Suprapubic skin (tissue), 4 donors: ENCODE measurements around the gene L3MBTL4. TPM values are rescaled to one million over a fixed set of nuclear protein-coding genes. Genes with fewer than 3 reads are reported as not detected.

Source experiments
- DNase-seq, 2 donors: peaks; one replicate each; pipeline ENCODE4 v3.0.0-alpha.2; 2019; ENCODE audit warnings: low spot score in 2 of 2
- H3K27ac ChIP-seq: fragments of 200-600 bp; sonication (generic); one replicate; pipeline ENCODE4 v1.5.1; 2019
- H3K27me3 ChIP-seq: fragments of 200-600 bp; sonication (generic); one replicate; pipeline ENCODE4 v1.5.1; 2019
- H3K36me3 ChIP-seq: fragments of 200-600 bp; sonication (generic); one replicate; pipeline ENCODE4 v1.5.1; 2019
- H3K4me1 ChIP-seq: fragments of 200-600 bp; sonication (generic); one replicate; pipeline ENCODE4 v1.5.1; 2019
- H3K4me3 ChIP-seq: fragments of 200-600 bp; sonication (generic); one replicate; pipeline ENCODE4 v1.5.1; 2019; ENCODE audit warnings: mild to moderate bottlenecking
- H3K9me3 ChIP-seq: fragments of 200-600 bp; sonication (generic); one replicate; pipeline ENCODE4 v1.5.1; 2019
- CTCF ChIP-seq, 2 donors: fragments of 200-600 bp in 1 of 2; fragments of 450-650 bp in 1 of 2; sonication (generic) in 1 of 2; IDR thresholded peaks; one replicate each; pipeline ENCODE4 v1.5.1; 2016 to 2019; ENCODE audit warnings: antibody characterized with exemption in 2 of 2, mild to moderate bottlenecking in 1 of 2, moderate library complexity in 1 of 2
- EP300 ChIP-seq: sonication (generic); formaldehyde crosslinking; IDR thresholded peaks from one replicate; pipeline ENCODE4 v1.6.1; 2017; ENCODE audit warnings: antibody characterized with exemption
- POLR2A ChIP-seq, 2 donors: fragments of 450-650 bp; IDR thresholded peaks; one replicate each; pipeline ENCODE4 v1.6.1; 2017; ENCODE audit warnings: antibody characterized with exemption in 2 of 2, mild to moderate bottlenecking in 2 of 2, moderate library complexity in 2 of 2
- POLR2AphosphoS5 ChIP-seq, 3 donors: sonication (generic); formaldehyde crosslinking; IDR thresholded peaks; one replicate each; pipeline ENCODE4 v1.6.1; 2017; ENCODE audit warnings: antibody characterized with exemption in 3 of 3
- WGBS: methylation state at CpG from one replicate; pipeline ENCODE4 v1.1.5; 2018; 5-methylcytosine and 5-hydroxymethylcytosine counted together
- total RNA-seq, 4 donors: library from RNA; depleted of rRNA; stranded (reverse); fragments of >200 nt; gene quantifications; one replicate each; pipeline ENCODE4 v1.1.0, GENCODE V29; 2016

The L3MBTL4 gene
- total RNA-seq, 4 donors from 2014 or later: 11.9 to 29.9 (median 14.4) TPM

- H3K27ac ChIP-seq: no peak overlapping the region
- no peak for DNase-seq
- no peaks in the 10 kb centered on the region for H3K27me3 ChIP-seq
- TF ChIP-seq POLR2AphosphoS5 (IDR thresholded peaks at IDR 0.05) (no peak), EP300 (no peak), POLR2A (IDR thresholded peaks at IDR 0.05) (no peak), CTCF (IDR thresholded peaks at IDR 0.05) (no peak)
- H3K36me3 ChIP-seq: no peaks in the 10 kb centered on the region
- no peaks in the 10 kb centered on the region for H3K9me3 ChIP-seq
- no peaks in the 10 kb centered on the region for H3K4me1 ChIP-seq
- H3K4me3 ChIP-seq: no peak overlapping the region
These were observed 369.9 kb downstream of the L3MBTL4 start for GRCh38 chr18:6044773-6045172.

DNA sequence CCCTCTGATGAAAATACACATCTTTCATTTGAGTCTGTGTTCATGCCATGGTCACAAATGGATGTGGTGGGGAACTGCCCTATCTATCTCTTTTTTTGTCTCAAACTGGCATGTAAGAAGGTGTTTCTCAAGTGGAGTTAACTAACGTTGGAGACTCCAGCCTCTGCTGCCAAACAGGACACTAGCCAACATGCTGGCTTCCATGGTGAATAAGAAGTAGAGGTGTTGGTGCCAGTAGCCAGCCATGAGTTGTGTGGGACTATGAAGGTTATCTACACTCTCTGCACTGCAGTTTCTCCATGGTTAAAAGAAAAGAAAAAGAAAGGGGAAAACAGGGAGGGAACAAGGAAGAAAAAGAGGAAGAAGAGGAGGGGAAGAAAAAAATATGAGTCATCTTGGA lies 370.4 kb downstream of the L3MBTL4 start:
- TF ChIP-seq EP300 (no peak), CTCF (IDR thresholded peaks at IDR 0.05) (no peak)
- 63% methylated on average over 1 of the region's 1 CpG for WGBS
- Histone ChIP-seq H3K27me3 (no peaks in the 10 kb centered on the region), H3K4me1 (no peaks in the 10 kb centered on the region), H3K9me3 (no peaks in the 10 kb centered on the region), H3K27ac (no peak overlapping the region), H3K4me3 (no peak overlapping the region), H3K36me3 (no peaks in the 10 kb centered on the region)
- no peak for DNase-seq

DNA sequence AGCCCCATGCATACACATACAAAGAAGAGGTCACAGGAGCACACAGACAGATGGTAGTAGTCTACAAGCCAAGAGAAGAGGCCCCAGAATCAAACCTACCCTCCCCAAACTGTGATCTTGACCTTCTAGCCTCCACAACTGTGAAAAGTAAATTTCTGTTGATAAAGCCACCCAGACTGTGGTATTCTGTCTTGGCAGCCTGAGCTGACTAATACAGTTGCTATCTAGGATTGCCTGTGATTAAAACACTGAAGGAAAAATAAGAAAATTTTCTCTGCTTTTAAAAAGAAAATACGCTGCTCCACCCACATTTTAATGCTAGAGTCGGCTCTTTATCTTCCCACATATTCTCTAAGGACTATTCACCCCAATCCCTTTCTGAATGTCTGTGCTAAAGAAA lies 375.7 kb downstream of the L3MBTL4 start:
- no peak overlapping the region for H3K4me3 ChIP-seq
- no peaks in the 10 kb centered on the region for H3K27me3 ChIP-seq
- DNase-seq: no peak
- WGBS: 96% methylated on average over 2 of the region's 2 CpGs
- H3K4me1 ChIP-seq: no peaks in the 10 kb centered on the region
- H3K36me3 ChIP-seq: no peaks in the 10 kb centered on the region
- no peak for TF ChIP-seq EP300
- no peak for TF ChIP-seq CTCF (IDR thresholded peaks at IDR 0.05)
- TF ChIP-seq POLR2AphosphoS5 (IDR thresholded peaks at IDR 0.05): no peak
- TF ChIP-seq POLR2A (IDR thresholded peaks at IDR 0.05): no peak
- H3K9me3 ChIP-seq: no peaks in the 10 kb centered on the region
- H3K27ac ChIP-seq: no peak overlapping the region

GRCh38 chr18:6031442-6031841 lies 383.3 kb downstream of the L3MBTL4 start:
- DNase-seq: no peak
- Histone ChIP-seq H3K27me3 (no peaks in the 10 kb centered on the region), H3K4me3 (no peak overlapping the region), H3K4me1 (no peaks in the 10 kb centered on the region), H3K27ac (no peak overlapping the region), H3K9me3 (no peaks in the 10 kb centered on the region), H3K36me3 (no peaks in the 10 kb centered on the region)
- WGBS: 88% methylated on average over 2 of the region's 2 CpGs
- no peak for TF ChIP-seq POLR2A (IDR thresholded peaks at IDR 0.05)
- TF ChIP-seq CTCF (IDR thresholded peaks at IDR 0.05): no peak
- no peak for TF ChIP-seq POLR2AphosphoS5 (IDR thresholded peaks at IDR 0.05)
- TF ChIP-seq EP300: no peak

GRCh38 chr18:6031002-6031401 lies 383.7 kb downstream of the L3MBTL4 start:
- Histone ChIP-seq H3K4me1 (no peaks in the 10 kb centered on the region), H3K27me3 (no peaks in the 10 kb centered on the region), H3K9me3 (no peaks in the 10 kb centered on the region), H3K4me3 (peak overlapping the region; percentile 0), H3K27ac (no peak overlapping the region), H3K36me3 (no peaks in the 10 kb centered on the region)
- TF ChIP-seq POLR2AphosphoS5 (IDR thresholded peaks at IDR 0.05): no peak
- no peak for TF ChIP-seq CTCF (IDR thresholded peaks at IDR 0.05)
- no peak for TF ChIP-seq EP300
- no peak for TF ChIP-seq POLR2A (IDR thresholded peaks at IDR 0.05)
- no peak for DNase-seq
- 34% methylated on average over 2 of the region's 2 CpGs for WGBS
